Fibroblast of villous mesenchyme (primary cell): ENCODE data around the gene FRMD4A. TPM values are rescaled to one million over a fixed set of nuclear protein-coding genes. Genes with fewer than 3 reads are reported as not detected.

Experiments
- DNase-seq: peaks from one replicate; pipeline ENCODE4 v3.0.0-alpha.2; 2010; ENCODE audit warnings: low read depth
- H3K4me3 ChIP-seq: 2 replicates; pipeline ENCODE4 v1.5.1; 2011; ENCODE audit warnings: low read depth, mild to moderate bottlenecking, low read length
- total RNA-seq: library from RNA; depleted of rRNA; stranded (reverse); fragments of >200 nt; gene quantifications from 2 replicates; pipeline ENCODE4 v1.2.3, GENCODE V29; 2012
- TF ChIP-seq, protein P1 (sequence below): IDR thresholded peaks from 2 replicates; pipeline ENCODE4 v1.5.1; 2012; ENCODE audit warnings: low read depth, mild to moderate bottlenecking, low read length; ENCODE audit not compliant: insufficient read depth

Gene FRMD4A
- total RNA-seq, 1 donor: 40.2 TPM

DNA sequence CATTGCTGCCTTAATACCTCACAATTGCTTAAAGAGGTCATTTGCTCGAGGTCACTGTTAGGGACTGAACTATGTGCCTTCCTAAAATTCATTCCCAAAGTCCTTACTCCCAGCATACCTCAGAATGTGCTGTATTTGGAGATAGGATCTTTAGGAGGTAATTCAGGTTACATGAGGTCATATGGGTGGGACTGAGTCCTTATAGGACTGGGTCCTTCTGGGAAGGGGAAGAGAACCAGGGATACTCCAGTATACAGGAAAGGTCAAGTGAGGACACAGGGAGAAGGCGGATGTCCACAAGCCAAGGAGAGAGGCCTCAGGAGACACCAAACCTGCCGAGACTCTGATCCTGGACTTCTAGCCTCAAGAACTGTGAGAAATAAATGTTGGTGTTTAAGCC lies 490.7 kb downstream of the FRMD4A start:
- H3K4me3 ChIP-seq: no peak overlapping the region
- TF ChIP-seq, protein P1, sequence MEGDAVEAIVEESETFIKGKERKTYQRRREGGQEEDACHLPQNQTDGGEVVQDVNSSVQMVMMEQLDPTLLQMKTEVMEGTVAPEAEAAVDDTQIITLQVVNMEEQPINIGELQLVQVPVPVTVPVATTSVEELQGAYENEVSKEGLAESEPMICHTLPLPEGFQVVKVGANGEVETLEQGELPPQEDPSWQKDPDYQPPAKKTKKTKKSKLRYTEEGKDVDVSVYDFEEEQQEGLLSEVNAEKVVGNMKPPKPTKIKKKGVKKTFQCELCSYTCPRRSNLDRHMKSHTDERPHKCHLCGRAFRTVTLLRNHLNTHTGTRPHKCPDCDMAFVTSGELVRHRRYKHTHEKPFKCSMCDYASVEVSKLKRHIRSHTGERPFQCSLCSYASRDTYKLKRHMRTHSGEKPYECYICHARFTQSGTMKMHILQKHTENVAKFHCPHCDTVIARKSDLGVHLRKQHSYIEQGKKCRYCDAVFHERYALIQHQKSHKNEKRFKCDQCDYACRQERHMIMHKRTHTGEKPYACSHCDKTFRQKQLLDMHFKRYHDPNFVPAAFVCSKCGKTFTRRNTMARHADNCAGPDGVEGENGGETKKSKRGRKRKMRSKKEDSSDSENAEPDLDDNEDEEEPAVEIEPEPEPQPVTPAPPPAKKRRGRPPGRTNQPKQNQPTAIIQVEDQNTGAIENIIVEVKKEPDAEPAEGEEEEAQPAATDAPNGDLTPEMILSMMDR: no peak
- no peak for DNase-seq

DNA sequence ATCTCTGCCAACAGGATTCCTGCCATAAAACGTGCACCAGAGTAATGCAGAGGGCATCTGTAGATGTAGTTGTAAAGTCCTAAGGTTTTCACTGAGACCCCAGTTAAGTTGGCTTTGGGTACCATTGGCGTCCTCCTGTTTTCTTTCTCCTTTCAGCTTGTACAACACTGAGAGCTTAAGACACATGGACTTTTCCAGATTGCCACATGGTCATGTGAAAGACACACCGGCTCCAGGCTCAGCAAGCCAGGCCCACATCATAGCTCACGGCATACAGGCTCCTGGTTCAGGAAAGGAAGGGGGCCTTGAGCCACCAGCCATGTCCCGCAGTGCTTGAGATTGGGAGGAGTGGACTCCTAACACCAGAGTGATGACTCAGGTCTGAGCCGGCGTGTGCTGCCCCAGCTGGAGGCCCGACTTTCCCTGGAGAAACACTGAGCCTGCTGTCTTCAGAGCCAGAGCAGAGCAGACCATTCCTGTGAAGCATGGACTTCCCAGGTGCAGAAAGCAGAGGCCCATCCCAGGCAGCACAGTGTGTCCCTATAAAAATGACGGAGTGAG lies 491.2 kb downstream of the FRMD4A start:
- DNase-seq: peak; percentile 90
- no peak overlapping the region for H3K4me3 ChIP-seq
- TF ChIP-seq, protein P1: no peak

DNA sequence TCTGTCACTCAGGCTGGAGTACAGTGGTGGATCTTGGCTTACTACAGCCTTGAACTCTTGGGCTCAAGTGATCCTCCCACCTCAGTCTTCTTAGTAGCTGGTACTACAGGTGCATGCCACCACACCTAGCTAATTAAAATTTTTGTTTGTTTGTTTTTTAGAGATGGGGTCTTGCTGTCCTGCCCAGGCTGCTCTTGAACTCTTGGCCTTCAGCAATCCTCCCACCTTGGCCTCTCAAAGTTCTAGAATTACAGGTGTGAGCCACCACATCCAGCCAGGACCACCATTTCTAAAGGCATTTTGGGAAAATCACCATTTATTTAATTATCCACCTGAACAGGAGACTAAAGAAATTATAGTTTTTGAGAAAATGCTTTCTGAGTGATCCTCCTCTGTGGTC lies 491.7 kb downstream of the FRMD4A start:
- DNase-seq: no peak
- no peak overlapping the region for H3K4me3 ChIP-seq
- TF ChIP-seq, protein P1: no peak

GRCh38 chr10:13837966-13838365 lies 492.8 kb downstream of the FRMD4A start:
- TF ChIP-seq, protein P1: no peak
- H3K4me3 ChIP-seq: no peak overlapping the region
- no peak for DNase-seq

- no peak overlapping the region for H3K4me3 ChIP-seq
- TF ChIP-seq, protein P1: no peak
- peak; percentile 49 for DNase-seq
Measured at GRCh38 chr10:13834581-13835286, 496.0 kb downstream of the FRMD4A start.

GRCh38 chr10:13831711-13832141 lies 499.0 kb downstream of the FRMD4A start:
- H3K4me3 ChIP-seq: no peak overlapping the region

More at GRCh38 chr10:13831711-13832141, 499.0 kb downstream of the FRMD4A start:
- no peak for DNase-seq
- TF ChIP-seq, protein P1: no peak
